SK-N-SH (cell line): ENCODE measurements around the gene SLC22A4. TPM values are rescaled to one million over a fixed set of nuclear protein-coding genes. Genes with fewer than 3 reads are reported as not detected.

Experiments
- CTCF ChIA-PET: fragments of 300-600, 350-600 bp; formaldehyde crosslinking; extraction: SDS; loops from one replicate; lab custom pipeline; 2021; lab: Yijun Ruan, JAX
- POLR2A ChIA-PET: fragments of 350-600 bp; sonication (Branson Sonifier 250); formaldehyde crosslinking; extraction: SDS; loops from one replicate; lab custom pipeline; 2020; ENCODE audit warnings: antibody characterized with exemption, inconsistent platforms; lab: Yijun Ruan, JAX
- DNase-seq: peaks from one replicate; pipeline ENCODE4 v3.0.0; 2012
- H2AFZ ChIP-seq: fragments of 200-600 bp; sonication (generic); 2 replicates; pipeline ENCODE4 v1.8.1; 2016; ENCODE audit warnings: antibody characterized with exemption, mild to moderate bottlenecking, low read depth
- H3F3A ChIP-seq: fragments of 200-600 bp; sonication (generic); replicated peaks from 2 replicates; pipeline ENCODE3; 2016; ENCODE audit warnings: antibody characterized with exemption, mild to moderate bottlenecking; ENCODE audit not compliant: insufficient read depth
- H3K27ac ChIP-seq, 2 experiments: fragments of 200-500 bp in 1 of 2; fragments of 200-600 bp in 1 of 2; sonication (Bioruptor generic) in 1 of 2; sonication (generic), shearing (Covaris generic) in 1 of 2; 2 replicates each; pipeline versions ENCODE4 v1.5.1 to v1.6.1; 2014 to 2016; ENCODE audit warnings: low read depth in 2 of 2, inconsistent platforms in 1 of 2, low read length in 1 of 2, mild to moderate bottlenecking in 1 of 2, mixed read lengths in 1 of 2
- H3K27me3 ChIP-seq: fragments of 200-600 bp; sonication (generic), shearing (Covaris generic); 2 replicates; pipeline ENCODE4 v1.6.1; 2016; ENCODE audit warnings: mixed run types; ENCODE audit not compliant: insufficient read depth
- H3K36me3 ChIP-seq, 2 experiments: fragments of 200-500 bp in 1 of 2; fragments of 200-600 bp in 1 of 2; sonication (Bioruptor generic) in 1 of 2; sonication (generic) in 1 of 2; replicated peaks in 1 of 2; 2 replicates each; pipeline versions ENCODE3 to v1.5.1; 2014 to 2016; ENCODE audit warnings: low read length in 1 of 2, mild to moderate bottlenecking in 1 of 2; ENCODE audit not compliant: insufficient read depth in 2 of 2, control insufficient read depth in 1 of 2
- H3K4me1 ChIP-seq, 2 experiments: fragments of 200-500 bp in 1 of 2; fragments of 200-600 bp in 1 of 2; sonication (Bioruptor generic) in 1 of 2; sonication (generic), shearing (Covaris generic) in 1 of 2; 2 replicates each; pipeline versions ENCODE4 v1.5.1 to v1.6.1; 2014 to 2016; ENCODE audit warnings: low read depth in 1 of 2, low read length in 1 of 2, mixed run types in 1 of 2; ENCODE audit not compliant: insufficient read depth in 2 of 2, control insufficient read depth in 1 of 2
- H3K4me2 ChIP-seq: fragments of 200-600 bp; sonication (generic), shearing (Covaris generic); 2 replicates; pipeline ENCODE4 v1.6.1; 2017; ENCODE audit warnings: mixed run types
- H3K4me3 ChIP-seq, 2 experiments: fragments of 200-500 bp in 1 of 2; fragments of 200-600 bp in 1 of 2; sonication (Bioruptor generic) in 1 of 2; sonication (generic), shearing (Covaris generic) in 1 of 2; 2 replicates each; pipeline versions ENCODE4 v1.5.1 to v1.8.1; 2014 to 2016; ENCODE audit warnings: low read depth in 2 of 2, inconsistent platforms in 1 of 2, low read length in 1 of 2, mild to moderate bottlenecking in 1 of 2, mixed read lengths in 1 of 2, moderate library complexity in 1 of 2
- H3K79me2 ChIP-seq: fragments of 200-600 bp; sonication (generic); 2 replicates; pipeline ENCODE4 v1.8.1; 2017; ENCODE audit warnings: mild to moderate bottlenecking; ENCODE audit not compliant: insufficient read depth
- H3K9ac ChIP-seq: fragments of 200-600 bp; sonication (generic); 2 replicates; pipeline ENCODE4 v1.6.1; 2017; ENCODE audit warnings: mixed run types
- H3K9me2 ChIP-seq: fragments of 200-600 bp; sonication (generic); 2 replicates; pipeline ENCODE4 v1.6.1; 2017; ENCODE audit warnings: mixed run types
- H3K9me3 ChIP-seq: fragments of 200-600 bp; sonication (generic); 2 replicates; pipeline ENCODE4 v1.6.1; 2017; ENCODE audit warnings: mixed run types, mild to moderate bottlenecking, moderate library complexity
- H4K20me1 ChIP-seq: fragments of 200-600 bp; sonication (generic); 2 replicates; pipeline ENCODE4 v1.6.1; 2017; ENCODE audit warnings: mild to moderate bottlenecking, mixed run types; ENCODE audit not compliant: insufficient read depth
- FOXJ3 ChIP-seq: sonication (generic); formaldehyde crosslinking; IDR thresholded peaks from 2 replicates; pipeline ENCODE4 v1.5.1; 2020; ENCODE audit warnings: mild to moderate bottlenecking, missing genetic modification reagents
- FOXM1 ChIP-seq: IDR thresholded peaks from 2 replicates; pipeline ENCODE4 v1.4.0; 2012; ENCODE audit warnings: low read depth, mild to moderate bottlenecking
- GABPA ChIP-seq: IDR thresholded peaks from 2 replicates; pipeline ENCODE4 v1.4.0; 2012; ENCODE audit warnings: low read depth, mild to moderate bottlenecking
- MEF2A ChIP-seq: IDR thresholded peaks from 2 replicates; pipeline ENCODE4 v1.4.0; 2012; ENCODE audit warnings: low read depth, borderline replicate concordance
- MXI1 ChIP-seq: IDR thresholded peaks from 2 replicates; pipeline ENCODE4 v1.6.1; 2012; ENCODE audit warnings: mild to moderate bottlenecking, low read depth, low read length, improper control_type of control experiment
- RAD21 ChIP-seq: IDR thresholded peaks from 2 replicates; pipeline ENCODE4 v1.6.1; 2012; ENCODE audit warnings: mild to moderate bottlenecking, low read length
- SMC3 ChIP-seq: IDR thresholded peaks from 2 replicates; pipeline ENCODE4 v1.6.1; 2012; ENCODE audit warnings: low read depth, low read length, improper control_type of control experiment
- TAF1 ChIP-seq: IDR thresholded peaks from 2 replicates; pipeline ENCODE4 v1.6.1; 2012; ENCODE audit warnings: low read depth, mild to moderate bottlenecking, low read length, moderate library complexity, borderline replicate concordance
- TEAD4 ChIP-seq: IDR thresholded peaks from 2 replicates; pipeline ENCODE4 v1.4.0; 2012; ENCODE audit warnings: mild to moderate bottlenecking, borderline replicate concordance; ENCODE audit not compliant: insufficient read depth
- YY1 ChIP-seq: IDR thresholded peaks from 2 replicates; pipeline ENCODE4 v1.4.0; 2012; ENCODE audit warnings: low read depth, mild to moderate bottlenecking
- WGBS: methylation state at CpG from one replicate; pipeline ENCODE4 v1.1.6; 2017; ENCODE audit warnings: low lambda C conversion rate; 5-methylcytosine and 5-hydroxymethylcytosine counted together
- polyA plus RNA-seq, 3 experiments: library from polyadenylated mRNA; depleted of rRNA; stranded (reverse); fragments of >200 nt; gene quantifications; 2 replicates each; pipeline ENCODE4 v1.2.3, GENCODE V29; 2012
- TF ChIP-seq, protein P1 (sequence below): fragments of 150-350 bp; IDR thresholded peaks from 2 replicates; pipeline ENCODE4 v1.6.1; 2017; ENCODE audit warnings: antibody characterized with exemption, low read length, low read depth, borderline replicate concordance
- TF ChIP-seq, protein P2 (sequence below): fragments of 200-600 bp; sonication (generic); IDR thresholded peaks from 2 replicates; pipeline ENCODE4 v1.6.1; 2017; ENCODE audit warnings: antibody characterized with exemption, mild to moderate bottlenecking, moderate library complexity
- TF ChIP-seq, protein P3 (sequence below): IDR thresholded peaks from 2 replicates; pipeline ENCODE4; 2012
- TF ChIP-seq, protein P4 (sequence below): IDR thresholded peaks from 2 replicates; pipeline ENCODE4 v1.4.0; 2012; ENCODE audit warnings: low read depth, borderline replicate concordance

The SLC22A4 gene
- polyA plus RNA-seq, 1 of the 3 experiments (the other 2 are of a cell fraction) = 3.3 TPM

DNA sequence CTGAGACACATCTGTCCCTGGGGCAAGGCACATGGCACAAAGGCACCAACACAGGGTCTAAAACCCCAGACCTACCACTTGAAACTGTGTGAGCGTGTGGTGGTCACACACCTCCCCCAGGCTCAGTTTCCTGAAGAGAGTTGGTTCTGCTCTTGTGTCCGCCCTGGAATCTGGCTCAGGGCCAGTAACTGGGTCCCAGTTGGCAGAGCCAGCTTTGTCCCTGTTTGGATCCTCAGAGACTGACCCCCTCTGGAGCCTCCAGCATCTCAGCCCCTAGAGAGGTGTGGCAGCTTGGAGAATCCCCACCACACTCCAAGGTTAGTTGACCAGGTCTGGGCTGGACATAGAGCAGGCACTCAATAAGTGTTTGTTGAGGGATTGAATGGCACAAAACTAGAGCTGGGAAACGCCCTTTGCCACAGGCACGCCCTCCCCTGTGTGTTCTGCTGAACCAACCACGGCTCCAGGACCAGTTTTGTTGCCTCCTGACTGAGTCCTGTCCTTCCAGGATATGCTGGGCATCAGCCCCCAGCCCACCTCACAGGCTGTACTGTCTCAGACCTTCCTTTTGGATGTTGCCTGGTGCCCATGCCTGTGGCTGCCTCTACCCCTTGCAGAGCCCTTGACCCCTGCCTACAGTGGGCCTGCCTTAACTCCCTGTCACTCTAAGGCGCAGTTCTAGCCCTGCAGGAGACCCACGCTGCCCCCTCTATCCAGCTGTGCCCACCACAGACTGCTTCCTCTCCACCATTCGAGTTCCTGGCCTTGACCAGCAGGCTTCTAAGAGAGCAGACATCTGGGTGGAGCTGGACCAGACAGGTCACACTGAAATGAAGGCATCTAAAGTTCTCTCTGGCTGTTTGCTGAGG, 40.5 kb upstream of the SLC22A4 start:
- Histone ChIP-seq H3K4me2 (no peak overlapping the region), H3K9me2 (no peaks in the 10 kb centered on the region), H3K4me1 (peaks cover 8 to 19% of the 10 kb centered on the region in 2 experiments; a peak in 2 of 4 replicates), H4K20me1 (no peaks in the 10 kb centered on the region), H3F3A (peaks cover 4% of the 10 kb centered on the region), H3K9ac (no peak overlapping the region), H3K4me3 (no peak overlapping the region), H3K9me3 (no peaks in the 10 kb centered on the region), H2AFZ (no peak overlapping the region)
- WGBS = 87% methylated on average over 5 of the region's 8 CpGs
- no peak for DNase-seq
- POLR2A ChIA-PET = no interaction called here
- TF ChIP-seq FOXJ3 (CRISPR knock-in tag) (no peak), MXI1 (no peak), RAD21 (no peak), FOXM1 (no peak)
- TF ChIP-seq, protein P1, sequence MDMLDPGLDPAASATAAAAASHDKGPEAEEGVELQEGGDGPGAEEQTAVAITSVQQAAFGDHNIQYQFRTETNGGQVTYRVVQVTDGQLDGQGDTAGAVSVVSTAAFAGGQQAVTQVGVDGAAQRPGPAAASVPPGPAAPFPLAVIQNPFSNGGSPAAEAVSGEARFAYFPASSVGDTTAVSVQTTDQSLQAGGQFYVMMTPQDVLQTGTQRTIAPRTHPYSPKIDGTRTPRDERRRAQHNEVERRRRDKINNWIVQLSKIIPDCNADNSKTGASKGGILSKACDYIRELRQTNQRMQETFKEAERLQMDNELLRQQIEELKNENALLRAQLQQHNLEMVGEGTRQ = no peak
- TF ChIP-seq, all 33 proteins: peak for 0
- H3K79me2 ChIP-seq = peaks cover 9% of the 10 kb centered on the region; the same call in 1 of the 2 replicates
- H3K36me3 ChIP-seq = no peaks in the 10 kb centered on the region
- H3K27ac ChIP-seq = no peak overlapping the region
- CTCF ChIA-PET = interaction anchor here (2.5 to 4.0 kb wide), 2 partner anchors 15 to 19 kb away, joined by 15 to 17 read pairs; no protein-coding TSS in a partner anchor
- H3K27me3 ChIP-seq = no peaks in the 10 kb centered on the region

DNA sequence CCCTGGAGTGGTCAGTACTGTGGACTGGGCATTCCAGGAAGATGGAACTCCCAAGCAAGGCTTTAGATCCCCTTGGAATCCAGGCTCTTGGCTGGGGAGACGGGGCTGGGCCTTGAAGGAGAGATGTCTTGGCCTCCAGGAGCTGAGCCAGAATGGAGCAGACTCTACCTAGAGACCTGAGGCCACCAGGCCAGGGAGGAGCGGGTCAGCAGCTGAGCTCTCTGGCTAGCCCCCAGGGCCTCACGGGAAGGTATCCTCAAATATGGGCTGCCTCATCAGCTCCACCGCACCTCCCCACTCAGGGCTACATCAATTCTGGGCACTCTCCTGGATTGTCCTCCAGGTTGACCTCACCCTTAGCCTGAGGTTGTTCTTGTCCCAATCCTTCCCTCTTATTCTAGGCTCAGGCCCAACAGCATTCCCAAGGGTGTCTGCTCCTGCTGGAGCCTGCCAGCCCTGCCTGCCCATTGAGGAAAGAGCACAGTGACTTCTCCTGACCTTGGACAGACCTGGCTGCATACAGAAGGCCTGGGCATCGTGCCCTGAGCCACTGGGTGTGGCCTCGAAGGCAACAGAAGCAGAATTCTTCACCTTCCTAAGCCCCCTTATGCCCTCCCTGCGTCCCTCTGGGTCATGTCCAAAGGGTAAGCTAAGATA, 39.7 kb upstream of the SLC22A4 start:
- no peak overlapping the region for H2AFZ ChIP-seq
- H3K79me2 ChIP-seq = peaks cover 13% of the 10 kb centered on the region; the same call in 1 of the 2 replicates
- no peak for DNase-seq
- H3K36me3 ChIP-seq = no peaks in the 10 kb centered on the region
- no peak overlapping the region for H3K27ac ChIP-seq
- no peak overlapping the region for H3K4me2 ChIP-seq
- POLR2A ChIA-PET = no interaction called here
- TF ChIP-seq, protein P2, sequence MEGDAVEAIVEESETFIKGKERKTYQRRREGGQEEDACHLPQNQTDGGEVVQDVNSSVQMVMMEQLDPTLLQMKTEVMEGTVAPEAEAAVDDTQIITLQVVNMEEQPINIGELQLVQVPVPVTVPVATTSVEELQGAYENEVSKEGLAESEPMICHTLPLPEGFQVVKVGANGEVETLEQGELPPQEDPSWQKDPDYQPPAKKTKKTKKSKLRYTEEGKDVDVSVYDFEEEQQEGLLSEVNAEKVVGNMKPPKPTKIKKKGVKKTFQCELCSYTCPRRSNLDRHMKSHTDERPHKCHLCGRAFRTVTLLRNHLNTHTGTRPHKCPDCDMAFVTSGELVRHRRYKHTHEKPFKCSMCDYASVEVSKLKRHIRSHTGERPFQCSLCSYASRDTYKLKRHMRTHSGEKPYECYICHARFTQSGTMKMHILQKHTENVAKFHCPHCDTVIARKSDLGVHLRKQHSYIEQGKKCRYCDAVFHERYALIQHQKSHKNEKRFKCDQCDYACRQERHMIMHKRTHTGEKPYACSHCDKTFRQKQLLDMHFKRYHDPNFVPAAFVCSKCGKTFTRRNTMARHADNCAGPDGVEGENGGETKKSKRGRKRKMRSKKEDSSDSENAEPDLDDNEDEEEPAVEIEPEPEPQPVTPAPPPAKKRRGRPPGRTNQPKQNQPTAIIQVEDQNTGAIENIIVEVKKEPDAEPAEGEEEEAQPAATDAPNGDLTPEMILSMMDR = no peak
- TF ChIP-seq MEF2A = no peak
- TF ChIP-seq MXI1 = no peak
- no peak for TF ChIP-seq SMC3
- no peak for TF ChIP-seq YY1
- TF ChIP-seq FOXM1 = no peak
- no peak for TF ChIP-seq GABPA
- TF ChIP-seq TAF1 = no peak
- TF ChIP-seq TEAD4 = no peak
- no peak for TF ChIP-seq RAD21
- TF ChIP-seq, protein P3, sequence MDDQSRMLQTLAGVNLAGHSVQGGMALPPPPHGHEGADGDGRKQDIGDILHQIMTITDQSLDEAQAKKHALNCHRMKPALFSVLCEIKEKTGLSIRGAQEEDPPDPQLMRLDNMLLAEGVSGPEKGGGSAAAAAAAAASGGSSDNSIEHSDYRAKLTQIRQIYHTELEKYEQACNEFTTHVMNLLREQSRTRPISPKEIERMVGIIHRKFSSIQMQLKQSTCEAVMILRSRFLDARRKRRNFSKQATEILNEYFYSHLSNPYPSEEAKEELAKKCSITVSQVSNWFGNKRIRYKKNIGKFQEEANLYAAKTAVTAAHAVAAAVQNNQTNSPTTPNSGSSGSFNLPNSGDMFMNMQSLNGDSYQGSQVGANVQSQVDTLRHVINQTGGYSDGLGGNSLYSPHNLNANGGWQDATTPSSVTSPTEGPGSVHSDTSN = no peak
- TF ChIP-seq, protein P4, sequence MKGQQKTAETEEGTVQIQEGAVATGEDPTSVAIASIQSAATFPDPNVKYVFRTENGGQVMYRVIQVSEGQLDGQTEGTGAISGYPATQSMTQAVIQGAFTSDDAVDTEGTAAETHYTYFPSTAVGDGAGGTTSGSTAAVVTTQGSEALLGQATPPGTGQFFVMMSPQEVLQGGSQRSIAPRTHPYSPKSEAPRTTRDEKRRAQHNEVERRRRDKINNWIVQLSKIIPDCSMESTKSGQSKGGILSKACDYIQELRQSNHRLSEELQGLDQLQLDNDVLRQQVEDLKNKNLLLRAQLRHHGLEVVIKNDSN = no peak
- TF ChIP-seq, all 33 proteins: peak for 0
- Histone ChIP-seq H3K9me2 (no peaks in the 10 kb centered on the region), H3K9ac (no peak overlapping the region), H4K20me1 (no peaks in the 10 kb centered on the region), H3F3A (peaks cover 6% of the 10 kb centered on the region), H3K9me3 (no peaks in the 10 kb centered on the region), H3K4me1 (peaks cover 12 to 25% of the 10 kb centered on the region in 2 experiments; a peak in 3 of 4 replicates), H3K4me3 (no peak overlapping the region), H3K27me3 (no peaks in the 10 kb centered on the region)
- CTCF ChIA-PET = interaction anchor here (0.7 to 2.5 kb wide), 2 partner anchors 16 to 40 kb away, joined by 3 to 17 read pairs; partner anchors contain the start of gene SLC22A4
- 76% methylated on average over 3 of the region's 7 CpGs for WGBS
